SIG-M5 treated with dmso at 0.1 percent for 504 hours (cell line): ENCODE results near the gene TMEM132D.

Experiments used
- DNase-seq: peaks from one replicate; lab custom pipeline; 2025; ENCODE audit not compliant: unreplicated experiment; lab: John Stamatoyannopoulos, UW

TMEM132D gene

DNA sequence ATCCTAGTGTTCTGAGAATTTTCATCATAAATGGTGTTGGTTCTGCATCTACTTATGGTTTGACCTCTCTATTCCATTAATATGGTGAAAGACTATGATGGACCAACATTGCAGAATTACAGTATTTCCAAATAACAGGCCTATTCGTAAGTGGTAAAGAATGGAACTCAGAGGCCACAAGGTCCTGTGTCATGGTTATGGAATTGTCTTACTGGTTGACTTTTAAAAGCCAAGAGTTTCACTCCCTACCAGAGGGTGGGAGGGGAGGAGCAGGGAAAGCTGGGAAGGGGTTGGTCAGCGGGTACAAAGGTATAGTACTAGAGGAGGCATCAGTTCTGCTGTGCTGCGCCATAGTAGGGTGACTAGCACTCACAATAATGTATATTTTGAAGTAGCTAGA, 153.4 kb downstream of the TMEM132D start:
- DNase-seq, result no peak

DNA sequence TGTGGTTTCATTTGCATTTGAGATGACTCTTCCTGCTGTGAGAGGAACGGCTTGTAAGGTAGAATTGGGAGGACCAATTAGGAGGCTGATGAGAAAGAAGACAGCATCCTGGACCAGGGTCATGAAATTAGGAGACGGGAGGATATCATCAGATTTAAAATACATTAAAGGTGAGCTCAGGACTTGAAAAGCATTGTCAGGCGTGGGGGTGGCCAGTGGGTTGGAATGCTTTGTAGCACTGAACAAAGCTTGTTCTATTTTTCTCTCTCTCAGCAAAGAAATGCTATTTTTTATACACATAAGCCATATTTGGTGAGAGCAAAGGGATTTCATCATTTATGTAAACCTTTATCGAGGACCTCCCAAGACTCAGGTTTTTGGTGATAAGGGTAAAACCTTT, 157.5 kb downstream of the TMEM132D start:
- no peak for DNase-seq

DNA sequence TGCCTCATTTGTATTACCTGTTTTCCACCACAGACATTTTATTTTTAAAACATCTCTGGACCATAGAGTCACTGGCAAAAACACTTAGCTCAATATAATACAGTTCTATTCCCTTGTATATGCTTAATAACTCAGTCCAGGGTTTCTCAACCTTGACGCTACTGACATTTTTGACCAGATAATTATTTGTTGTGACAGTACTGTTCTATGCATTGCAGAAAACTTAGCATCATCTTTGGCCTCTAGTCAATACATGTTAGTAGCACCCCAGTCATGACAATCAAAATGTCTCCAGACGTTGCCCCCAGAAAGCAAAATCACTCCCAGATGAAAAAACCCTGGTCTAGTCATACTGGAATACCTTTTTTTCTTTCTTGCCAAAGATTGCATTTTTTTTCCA, 174.7 kb downstream of the TMEM132D start:
- no peak for DNase-seq

- no peak for DNase-seq
Observed at GRCh38 chr12:129727100-129727499, 176.7 kb downstream of the TMEM132D start.

GRCh38 chr12:129723260-129723659, 180.6 kb downstream of the TMEM132D start:
- no peak for DNase-seq

GRCh38 chr12:129720618-129721017, 183.2 kb downstream of the TMEM132D start:
- no peak for DNase-seq

GRCh38 chr12:129719416-129719815, 184.4 kb downstream of the TMEM132D start:
- DNase-seq, result no peak

DNA sequence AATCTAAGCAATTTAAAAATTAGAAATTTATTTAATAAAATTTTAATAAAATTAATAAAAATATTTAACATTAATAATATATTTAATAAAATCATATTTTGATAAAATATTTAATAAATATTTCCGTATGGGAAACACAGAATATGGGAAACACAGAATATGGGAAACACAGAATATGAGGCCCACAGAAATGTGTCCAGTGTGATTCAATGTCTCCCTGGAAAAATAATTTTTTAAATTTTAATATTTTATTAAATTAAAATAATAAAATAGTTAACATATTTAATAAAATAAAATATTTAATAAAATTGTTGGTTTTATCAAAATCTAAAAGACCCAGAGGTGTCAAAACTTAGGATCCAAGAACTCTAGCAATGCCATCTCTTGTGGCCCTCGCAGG, 186.4 kb downstream of the TMEM132D start:
- DNase-seq, result no peak

GRCh38 chr12:129716825-129717224, 187.0 kb downstream of the TMEM132D start:
- no peak for DNase-seq

- DNase-seq, result no peak
Observed at GRCh38 chr12:129706716-129707115, 197.1 kb downstream of the TMEM132D start.

DNA sequence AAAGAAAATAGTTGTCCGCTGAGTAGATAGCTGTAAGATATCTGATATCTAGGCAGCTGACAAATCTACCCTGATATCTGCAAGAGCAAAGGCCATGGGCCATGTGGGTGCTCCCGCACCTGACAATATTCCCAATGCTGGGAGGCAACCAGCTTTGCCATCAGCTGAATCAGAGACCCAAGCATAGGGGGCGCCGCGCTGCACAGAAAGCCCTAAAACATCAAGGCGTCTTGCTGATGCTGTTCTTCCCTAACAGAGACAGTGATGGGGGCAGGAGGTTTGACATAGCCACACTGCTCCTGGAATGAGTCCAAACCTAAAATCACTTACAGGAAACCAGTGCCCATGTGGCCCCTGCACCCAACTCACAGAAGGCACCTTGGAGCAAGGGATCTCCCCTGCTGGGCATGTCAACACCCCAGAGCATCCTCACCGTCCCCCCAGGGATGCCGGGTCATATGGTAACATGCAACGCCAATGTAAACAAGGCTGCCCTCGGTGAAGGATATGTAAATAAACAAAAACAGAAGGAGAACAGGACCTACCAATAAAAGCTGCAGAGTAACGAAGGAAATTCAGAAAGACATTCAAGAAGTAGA, 199.5 kb downstream of the TMEM132D start:
- no peak for DNase-seq

- no peak for DNase-seq
Observed at GRCh38 chr12:129701631-129702101, 202.2 kb downstream of the TMEM132D start.

GRCh38 chr12:129700036-129700435, 203.8 kb downstream of the TMEM132D start:
- DNase-seq, result no peak

DNA sequence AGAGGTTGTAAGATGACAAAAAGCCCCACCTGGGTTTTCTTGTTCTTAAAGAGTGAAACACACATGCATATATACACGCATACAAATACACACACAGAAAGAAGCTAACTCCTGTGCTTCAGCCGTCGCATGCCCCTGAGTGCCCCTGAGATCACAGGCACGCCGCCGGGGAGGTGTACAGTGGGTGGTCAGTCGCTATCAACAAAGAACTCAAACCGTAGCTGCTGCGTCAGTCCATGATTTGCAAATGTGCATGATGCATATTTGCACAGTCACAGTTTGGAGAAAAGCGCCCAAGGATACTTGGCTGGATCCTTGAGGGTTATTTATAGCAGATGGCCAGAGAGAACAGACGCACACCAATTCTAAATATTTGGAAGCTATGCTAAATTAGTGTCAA, 206.9 kb downstream of the TMEM132D start:
- no peak for DNase-seq

GRCh38 chr12:129696405-129696804, 207.4 kb downstream of the TMEM132D start:
- DNase-seq, result no peak

DNA sequence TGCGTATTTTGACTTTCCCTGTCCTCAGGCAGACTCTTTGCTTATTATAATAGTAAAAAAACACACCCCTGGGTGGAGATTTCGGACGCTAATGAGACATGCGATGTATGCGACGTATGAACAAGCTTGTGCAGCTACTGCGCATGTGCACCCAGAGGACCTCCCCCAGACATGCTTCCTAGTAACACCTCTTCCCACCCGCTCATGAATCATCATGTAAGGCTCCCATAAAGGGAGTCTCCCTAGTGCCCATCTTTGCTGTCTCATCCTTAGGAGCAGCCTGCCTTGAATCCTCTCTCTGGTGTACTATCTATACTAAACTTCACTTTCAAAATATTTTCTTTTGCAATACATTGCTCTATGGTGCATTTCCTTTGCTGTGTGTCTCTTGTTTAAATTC, 210.1 kb downstream of the TMEM132D start:
- DNase-seq, result no peak

GRCh38 chr12:129687731-129688130, 216.1 kb downstream of the TMEM132D start:
- no peak for DNase-seq

DNA sequence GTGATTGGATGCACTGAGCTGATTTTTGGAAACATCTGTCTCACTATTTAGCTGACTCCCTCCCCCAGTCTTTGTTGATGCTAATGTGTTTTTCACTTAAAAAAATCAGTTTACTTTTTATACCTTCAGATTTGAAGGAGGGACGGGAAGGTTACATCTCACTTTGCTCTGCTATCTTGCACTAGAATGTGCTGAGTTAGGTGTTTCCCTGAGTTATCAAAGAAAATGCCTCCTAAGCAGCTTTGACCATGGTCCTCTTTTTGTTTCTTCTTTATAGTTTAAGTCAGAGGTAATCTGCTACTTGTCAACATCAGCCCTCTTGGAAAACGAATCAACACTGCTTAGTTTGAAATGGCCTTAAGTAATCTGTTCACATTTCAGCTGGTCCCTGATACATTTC, 222.0 kb downstream of the TMEM132D start:
- no peak for DNase-seq

GRCh38 chr12:129681151-129681550, 222.7 kb downstream of the TMEM132D start:
- DNase-seq, result no peak

DNA sequence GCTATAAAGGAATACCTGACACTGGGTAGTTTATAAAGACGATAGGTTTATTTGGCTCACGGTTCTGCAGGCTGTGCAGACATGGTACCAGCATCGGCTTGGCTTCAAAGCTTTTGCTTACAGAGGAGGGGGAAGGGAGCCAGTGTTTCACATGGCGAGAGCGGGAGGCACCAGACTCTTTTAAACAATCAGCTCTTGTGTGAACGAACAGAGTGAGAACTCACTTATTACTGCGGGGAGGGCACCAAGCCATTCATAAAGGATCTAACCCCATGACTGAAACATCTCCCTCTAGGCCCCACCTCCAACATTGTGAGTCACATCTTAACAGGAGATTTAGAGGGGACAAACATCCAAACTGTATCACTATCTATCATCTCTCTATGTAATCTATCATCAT, 227.4 kb downstream of the TMEM132D start:
- no peak for DNase-seq

GRCh38 chr12:129675947-129676346, 227.9 kb downstream of the TMEM132D start:
- no peak for DNase-seq

GRCh38 chr12:129675496-129675895, 228.3 kb downstream of the TMEM132D start:
- no peak for DNase-seq

DNA sequence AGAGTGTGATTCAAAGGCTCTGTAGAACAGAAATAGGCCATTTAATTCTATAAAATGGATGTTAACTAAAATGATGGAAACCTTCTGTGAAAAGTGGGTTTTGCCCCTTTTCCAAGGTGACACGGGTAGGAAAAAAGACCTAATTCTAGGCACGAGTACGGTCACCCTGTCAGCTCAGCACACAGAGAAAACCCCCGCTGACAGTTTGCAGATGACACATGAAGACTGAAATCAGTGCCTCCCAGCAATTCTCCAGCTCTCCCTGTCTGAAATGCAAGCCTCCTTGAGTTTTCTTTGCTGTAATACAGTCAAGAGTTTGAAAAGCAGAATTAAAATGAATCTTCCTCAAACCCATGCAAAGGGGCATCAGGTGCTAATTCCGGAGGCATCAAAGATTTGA, 230.0 kb downstream of the TMEM132D start:
- DNase-seq, result no peak
